BE2C (cell line): Measurements from ENCODE around the gene GJB2.

Experiments used
- DNase-seq: peaks from one replicate; pipeline ENCODE4 v3.0.0-alpha.2; 2020
- H3K27me3 ChIP-seq: fragments of 250-450 bp; sonication (Bioruptor Pico); 2 replicates; pipeline ENCODE4 v1.5.1; 2020; ENCODE audit warnings: mild to moderate bottlenecking
- H3K36me3 ChIP-seq: fragments of 250-450 bp; sonication (Bioruptor Pico); 2 replicates; pipeline ENCODE4 v1.5.1; 2020; ENCODE audit warnings: mild to moderate bottlenecking
- H3K4me1 ChIP-seq: fragments of 250-450 bp; sonication (Bioruptor Pico); 2 replicates; pipeline ENCODE4 v1.5.1; 2020
- H3K4me3 ChIP-seq: 2 replicates; pipeline ENCODE4 v1.5.1; 2011; ENCODE audit warnings: low read depth, low read length
- H3K9me3 ChIP-seq: fragments of 250-450 bp; sonication (Bioruptor Pico); 2 replicates; pipeline ENCODE4 v1.5.1; 2020
- TF ChIP-seq, protein P1 (sequence below): IDR thresholded peaks from 2 replicates; pipeline ENCODE4 v1.5.1; 2012; ENCODE audit warnings: mild to moderate bottlenecking, low read depth, low read length

GJB2 gene

GRCh38 chr13:20165417-20166257 lies 27.1 kb downstream of the GJB2 start:
- H3K4me3 ChIP-seq: no peak overlapping the region
- TF ChIP-seq, protein P1, sequence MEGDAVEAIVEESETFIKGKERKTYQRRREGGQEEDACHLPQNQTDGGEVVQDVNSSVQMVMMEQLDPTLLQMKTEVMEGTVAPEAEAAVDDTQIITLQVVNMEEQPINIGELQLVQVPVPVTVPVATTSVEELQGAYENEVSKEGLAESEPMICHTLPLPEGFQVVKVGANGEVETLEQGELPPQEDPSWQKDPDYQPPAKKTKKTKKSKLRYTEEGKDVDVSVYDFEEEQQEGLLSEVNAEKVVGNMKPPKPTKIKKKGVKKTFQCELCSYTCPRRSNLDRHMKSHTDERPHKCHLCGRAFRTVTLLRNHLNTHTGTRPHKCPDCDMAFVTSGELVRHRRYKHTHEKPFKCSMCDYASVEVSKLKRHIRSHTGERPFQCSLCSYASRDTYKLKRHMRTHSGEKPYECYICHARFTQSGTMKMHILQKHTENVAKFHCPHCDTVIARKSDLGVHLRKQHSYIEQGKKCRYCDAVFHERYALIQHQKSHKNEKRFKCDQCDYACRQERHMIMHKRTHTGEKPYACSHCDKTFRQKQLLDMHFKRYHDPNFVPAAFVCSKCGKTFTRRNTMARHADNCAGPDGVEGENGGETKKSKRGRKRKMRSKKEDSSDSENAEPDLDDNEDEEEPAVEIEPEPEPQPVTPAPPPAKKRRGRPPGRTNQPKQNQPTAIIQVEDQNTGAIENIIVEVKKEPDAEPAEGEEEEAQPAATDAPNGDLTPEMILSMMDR: no peak
- no peaks in the 10 kb centered on the region for H3K4me1 ChIP-seq
- H3K9me3 ChIP-seq: no peaks in the 10 kb centered on the region
- no peaks in the 10 kb centered on the region for H3K36me3 ChIP-seq
- H3K27me3 ChIP-seq: peaks cover 67% of the 10 kb centered on the region
- DNase-seq: no peak

GRCh38 chr13:20161951-20162300 lies 30.8 kb downstream of the GJB2 start:
- H3K4me3 ChIP-seq: no peak overlapping the region
- H3K4me1 ChIP-seq: no peaks in the 10 kb centered on the region
- TF ChIP-seq, protein P1: no peak
- DNase-seq: no peak
- H3K27me3 ChIP-seq: peaks cover 83% of the 10 kb centered on the region
- no peaks in the 10 kb centered on the region for H3K36me3 ChIP-seq
- H3K9me3 ChIP-seq: no peaks in the 10 kb centered on the region

GRCh38 chr13:20161275-20161950 lies 31.3 kb downstream of the GJB2 start:
- no peaks in the 10 kb centered on the region for H3K36me3 ChIP-seq
- H3K4me3 ChIP-seq: peak overlapping the region; percentile 30

DNA sequence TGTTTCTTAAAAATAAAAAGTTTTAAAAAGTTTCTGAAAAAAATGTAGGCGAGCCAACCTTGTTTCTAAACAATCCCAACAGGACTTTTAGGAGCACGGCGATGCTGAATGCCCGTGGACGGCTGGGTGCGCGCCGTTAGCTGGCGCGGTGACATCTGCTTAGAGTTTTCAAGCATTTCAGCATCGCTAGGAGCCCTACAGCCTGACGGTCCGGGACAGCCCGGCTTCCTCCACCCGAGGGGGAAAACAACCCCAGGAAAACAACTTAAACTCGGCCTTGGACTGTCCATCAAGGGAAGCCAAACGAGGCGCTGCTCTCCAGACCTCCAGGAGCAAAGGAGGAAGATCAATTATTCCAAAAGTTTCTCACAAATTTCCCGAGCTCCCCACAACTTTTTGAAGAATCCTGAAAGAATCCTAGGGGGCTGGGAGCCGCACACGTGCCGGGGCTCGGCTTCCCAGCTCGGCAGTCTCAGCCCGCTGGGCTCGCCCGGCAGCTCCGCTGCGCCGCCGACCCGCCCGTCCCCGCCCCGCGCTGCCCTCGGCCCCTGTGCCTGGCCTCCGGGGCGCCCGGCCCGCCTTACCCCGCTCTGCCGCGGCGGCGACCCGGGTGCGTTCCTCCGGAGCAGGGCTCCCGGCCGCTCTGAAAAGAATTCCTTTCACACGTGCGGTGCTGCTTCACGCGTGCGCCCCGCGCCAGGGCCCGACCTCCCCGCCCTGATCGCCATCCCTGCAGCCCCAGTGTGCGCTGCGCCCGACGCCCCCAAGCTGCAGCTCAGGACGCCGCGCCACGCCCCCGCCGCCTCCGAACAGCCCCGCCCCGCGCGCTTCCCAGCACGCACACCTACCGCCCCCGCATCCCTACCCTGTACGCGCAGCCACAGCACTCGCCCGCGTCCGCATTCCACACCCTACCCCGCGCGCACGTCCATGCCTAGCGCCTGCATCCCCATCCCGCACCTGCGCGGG lies 32.1 kb downstream of the GJB2 start, which contains the start of gene GJA3:
Gene GJA3 (minus strand): TSS at position 747 of the 969 bp plus-strand sequence. CDS start 17,764 bp downstream, outside the sequence.
- no peak for DNase-seq
- peaks cover 85% of the 10 kb centered on the region for H3K27me3 ChIP-seq
- H3K4me3 ChIP-seq: peak within 1 kb of the TSS; percentile 35
- no peaks in the 10 kb centered on the region for H3K36me3 ChIP-seq
- TF ChIP-seq, protein P1: no peak
- no peaks in the 10 kb centered on the region for H3K9me3 ChIP-seq
- H3K4me1 ChIP-seq: no peaks in the 10 kb centered on the region

More at GRCh38 chr13:20161275-20161950, 31.3 kb downstream of the GJB2 start:
- H3K9me3 ChIP-seq: no peaks in the 10 kb centered on the region
- H3K27me3 ChIP-seq: peaks cover 83% of the 10 kb centered on the region
- TF ChIP-seq, protein P1: no peak
- no peak for DNase-seq
- no peaks in the 10 kb centered on the region for H3K4me1 ChIP-seq

- no peak for DNase-seq
- H3K9me3 ChIP-seq: no peaks in the 10 kb centered on the region
These were observed 33.0 kb downstream of the GJB2 start for GRCh38 chr13:20159646-20160305.

More at GRCh38 chr13:20159646-20160305, 33.0 kb downstream of the GJB2 start:
- TF ChIP-seq, protein P1: no peak
- H3K4me3 ChIP-seq: peak overlapping the region; percentile 35; the same call in 1 of the 2 replicates
- H3K4me1 ChIP-seq: no peaks in the 10 kb centered on the region
- peaks cover 88% of the 10 kb centered on the region for H3K27me3 ChIP-seq
- no peaks in the 10 kb centered on the region for H3K36me3 ChIP-seq
